ENCODE measurements around the gene BRD1.

Gene BRD1

DNA sequence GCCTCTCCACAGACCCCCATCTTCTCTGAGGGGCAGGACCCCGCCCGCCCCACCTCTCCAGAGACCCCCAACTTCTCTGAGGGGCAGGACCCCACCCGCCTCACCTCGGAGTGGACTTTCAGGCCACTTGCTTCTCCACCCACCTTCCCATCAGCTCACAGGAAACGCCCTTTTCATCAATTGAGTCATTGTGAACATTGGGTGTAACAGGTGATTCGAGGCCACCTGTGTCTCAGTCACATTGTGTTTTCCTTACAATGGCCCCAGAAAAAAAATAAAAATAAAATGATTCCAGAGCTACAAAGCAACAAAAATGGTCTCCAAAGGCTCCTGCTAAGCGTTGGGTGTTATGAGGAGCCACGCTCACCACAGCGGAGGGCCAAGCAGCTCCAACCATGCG is 36.0 kb downstream of the BRD1 start:
- Histone ChIP-seq H3K79me2 (ENCODE audit: insufficient read depth, low read depth) (0 out of 2 replicates have a peak, but pooled peaks cover 8% of the 10 kb centered on the region), H3K4me3 (IDR thresholded peaks at IDR 0.05; ENCODE audit: insufficient read depth, low read depth, low read length) (no peak overlapping the region), H4K20me1 (ENCODE audit: insufficient read depth) (no peaks in the 10 kb centered on the region), H2AFZ (ENCODE audit: low read depth) (no peak overlapping the region), H3K27me3 (ENCODE audit: insufficient read depth, low read depth) (no peaks in the 10 kb centered on the region), H3K9ac (no peak overlapping the region), H3K4me2 (no peak overlapping the region), H3K4me1 (ENCODE audit: low read depth, poor library complexity, severe bottlenecking) (no peaks in the 10 kb centered on the region), H3K36me3 (ENCODE audit: insufficient read depth) (no peaks in the 10 kb centered on the region; the same call in 1 of the 2 replicates), H3K27ac (no peak overlapping the region)
- TF ChIP-seq, protein P1, sequence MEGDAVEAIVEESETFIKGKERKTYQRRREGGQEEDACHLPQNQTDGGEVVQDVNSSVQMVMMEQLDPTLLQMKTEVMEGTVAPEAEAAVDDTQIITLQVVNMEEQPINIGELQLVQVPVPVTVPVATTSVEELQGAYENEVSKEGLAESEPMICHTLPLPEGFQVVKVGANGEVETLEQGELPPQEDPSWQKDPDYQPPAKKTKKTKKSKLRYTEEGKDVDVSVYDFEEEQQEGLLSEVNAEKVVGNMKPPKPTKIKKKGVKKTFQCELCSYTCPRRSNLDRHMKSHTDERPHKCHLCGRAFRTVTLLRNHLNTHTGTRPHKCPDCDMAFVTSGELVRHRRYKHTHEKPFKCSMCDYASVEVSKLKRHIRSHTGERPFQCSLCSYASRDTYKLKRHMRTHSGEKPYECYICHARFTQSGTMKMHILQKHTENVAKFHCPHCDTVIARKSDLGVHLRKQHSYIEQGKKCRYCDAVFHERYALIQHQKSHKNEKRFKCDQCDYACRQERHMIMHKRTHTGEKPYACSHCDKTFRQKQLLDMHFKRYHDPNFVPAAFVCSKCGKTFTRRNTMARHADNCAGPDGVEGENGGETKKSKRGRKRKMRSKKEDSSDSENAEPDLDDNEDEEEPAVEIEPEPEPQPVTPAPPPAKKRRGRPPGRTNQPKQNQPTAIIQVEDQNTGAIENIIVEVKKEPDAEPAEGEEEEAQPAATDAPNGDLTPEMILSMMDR (conservative IDR thresholded peaks at IDR 0.05; ENCODE audit: low read depth, low read length) = no peak

DNA sequence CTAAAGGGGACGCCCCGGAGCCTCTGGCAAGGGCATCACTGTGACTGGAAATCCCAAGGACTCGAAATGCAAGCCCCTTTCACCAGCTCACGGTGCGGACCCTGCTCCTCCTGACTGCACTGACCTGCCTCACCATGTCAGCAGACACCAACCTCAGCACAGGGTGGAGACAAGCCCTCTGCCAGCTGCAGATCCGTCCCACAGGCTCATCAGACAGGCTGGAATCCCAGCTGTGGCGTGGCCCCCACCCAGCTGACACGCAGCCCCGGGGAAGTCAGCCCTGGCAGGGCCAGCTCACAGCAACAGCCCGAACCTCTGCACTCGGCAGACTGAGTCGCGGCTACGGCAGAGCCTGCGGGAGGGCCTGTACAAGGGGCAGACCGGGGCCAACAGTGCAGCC is 36.8 kb downstream of the BRD1 start:
- no peak overlapping the region for H3K4me3 ChIP-seq (IDR thresholded peaks at IDR 0.05; ENCODE audit: insufficient read depth, low read depth, low read length)
- no peaks in the 10 kb centered on the region for H3K27me3 ChIP-seq (ENCODE audit: insufficient read depth, low read depth)
- TF ChIP-seq, protein P1 (conservative IDR thresholded peaks at IDR 0.05; ENCODE audit: low read depth, low read length) = no peak
- H4K20me1 ChIP-seq (ENCODE audit: insufficient read depth) = no peaks in the 10 kb centered on the region
- H2AFZ ChIP-seq (ENCODE audit: low read depth) = no peak overlapping the region
- 0 out of 2 replicates have a peak, but pooled peaks cover 8% of the 10 kb centered on the region for H3K79me2 ChIP-seq (ENCODE audit: insufficient read depth, low read depth)
- H3K4me2 ChIP-seq = no peak overlapping the region
- no peaks in the 10 kb centered on the region for H3K4me1 ChIP-seq (ENCODE audit: low read depth, poor library complexity, severe bottlenecking)
- H3K27ac ChIP-seq = no peak overlapping the region
- no peak overlapping the region for H3K9ac ChIP-seq
- H3K36me3 ChIP-seq (ENCODE audit: insufficient read depth) = no peaks in the 10 kb centered on the region; the same call in 1 of the 2 replicates

DNA sequence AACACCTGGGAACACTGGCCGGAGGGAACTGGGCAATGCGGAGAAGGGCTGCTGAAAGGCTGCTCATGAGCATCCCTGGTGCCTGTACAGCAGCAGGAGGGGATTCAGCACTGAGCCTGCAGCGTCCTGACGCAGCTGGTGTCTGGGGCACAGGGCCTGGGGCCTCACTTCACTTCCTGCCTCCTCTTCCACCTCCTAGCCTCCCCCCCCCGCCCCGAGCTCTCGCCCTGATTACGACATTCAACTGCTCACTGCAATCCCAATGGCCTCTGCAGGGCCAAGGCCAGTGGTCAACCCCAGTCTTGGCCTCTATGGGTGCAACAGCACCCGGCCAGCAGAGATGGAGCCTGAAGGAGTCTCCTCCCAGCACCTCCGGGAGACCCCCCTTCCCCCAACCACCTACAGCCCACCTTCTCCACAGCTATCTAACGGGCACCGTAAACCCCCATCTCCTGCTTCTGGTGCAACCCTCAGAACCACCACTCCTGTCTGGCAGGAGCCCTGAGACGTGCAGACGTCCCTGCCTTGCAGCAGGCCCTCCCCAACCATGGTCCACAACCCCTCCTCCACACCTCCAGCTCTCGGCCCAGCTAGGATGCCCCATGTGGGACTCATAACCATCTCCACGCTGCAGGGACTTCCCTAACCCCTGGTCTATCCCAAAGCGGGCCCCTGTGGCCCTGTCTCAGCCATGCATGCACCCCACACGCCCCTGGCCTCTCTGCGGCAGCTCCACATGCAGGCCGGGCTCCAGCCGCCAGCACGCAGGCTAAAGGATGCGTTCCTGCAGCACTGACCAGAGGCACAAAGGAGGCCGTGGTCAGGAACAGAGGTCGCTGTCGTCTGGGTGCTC is 38.2 kb downstream of the BRD1 start:
- Histone ChIP-seq H3K27me3 (ENCODE audit: insufficient read depth, low read depth) (no peaks in the 10 kb centered on the region), H3K27ac (no peak overlapping the region), H3K4me1 (ENCODE audit: low read depth, poor library complexity, severe bottlenecking) (no peaks in the 10 kb centered on the region), H3K79me2 (ENCODE audit: insufficient read depth, low read depth) (peaks cover 13% of the 10 kb centered on the region; the same call in 1 of the 2 replicates), H4K20me1 (ENCODE audit: insufficient read depth) (no peaks in the 10 kb centered on the region), H3K36me3 (ENCODE audit: insufficient read depth) (no peaks in the 10 kb centered on the region), H3K4me3 (IDR thresholded peaks at IDR 0.05; ENCODE audit: insufficient read depth, low read depth, low read length) (no peak overlapping the region), H3K4me2 (no peak overlapping the region), H2AFZ (ENCODE audit: low read depth) (no peak overlapping the region), H3K9ac (no peak overlapping the region)
- TF ChIP-seq, protein P1 (conservative IDR thresholded peaks at IDR 0.05; ENCODE audit: low read depth, low read length) = no peak

DNA sequence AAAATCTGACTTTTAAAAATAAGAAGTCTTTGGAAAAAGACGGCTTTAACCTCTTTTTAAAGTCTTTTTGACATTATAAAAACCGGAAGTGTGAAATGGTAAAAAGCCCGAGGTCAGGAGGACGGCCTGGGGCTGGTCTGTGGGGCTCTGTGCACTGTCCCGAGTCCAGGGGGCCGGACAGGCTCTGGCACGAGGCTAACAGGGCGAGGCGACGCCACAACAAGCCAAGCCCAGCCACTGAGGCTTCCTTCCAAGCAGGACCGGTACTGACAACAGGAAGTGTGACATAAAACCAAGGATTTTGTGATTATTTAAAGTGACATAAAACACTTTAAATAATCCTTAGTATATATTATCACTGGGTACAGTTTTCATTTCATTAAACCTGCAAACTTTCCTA is 39.2 kb downstream of the BRD1 start:
- TF ChIP-seq, protein P1 (conservative IDR thresholded peaks at IDR 0.05; ENCODE audit: low read depth, low read length) = no peak
- Histone ChIP-seq H4K20me1 (ENCODE audit: insufficient read depth) (no peaks in the 10 kb centered on the region), H3K4me3 (IDR thresholded peaks at IDR 0.05; ENCODE audit: insufficient read depth, low read depth, low read length) (no peak overlapping the region), H3K4me2 (no peak overlapping the region), H3K36me3 (ENCODE audit: insufficient read depth) (no peaks in the 10 kb centered on the region), H3K9ac (no peak overlapping the region), H2AFZ (ENCODE audit: low read depth) (no peak overlapping the region), H3K79me2 (ENCODE audit: insufficient read depth, low read depth) (peaks cover 13% of the 10 kb centered on the region; the same call in 1 of the 2 replicates), H3K4me1 (ENCODE audit: low read depth, poor library complexity, severe bottlenecking) (no peaks in the 10 kb centered on the region), H3K27me3 (ENCODE audit: insufficient read depth, low read depth) (no peaks in the 10 kb centered on the region), H3K27ac (no peak overlapping the region)
